Stimulated activated naive CD8-positive, alpha-beta T cell treated with anti-CD3 and anti-CD28 coated beads, Interleukin-15, amount 100 ng/mL, for 72 hours (primary cell): ENCODE measurements around the gene BSND.

Experiments
- ATAC-seq: fragments of 150-1000 bp; cut with Tn5 transposase; 2 replicates; pipeline ENCODE4 v1.10.0; 2021; ENCODE audit warnings: mild to moderate bottlenecking, moderate library complexity
- DNase-seq, 2 donors: peaks; one replicate each; pipeline ENCODE4 v3.0.0; 2021 to 2022
- H3K27ac Mint-ChIP-seq, 2 donors: one replicate each; pipeline ENCODE4 v1.8.0; 2022; ENCODE audit warnings: mild to moderate bottlenecking in 2 of 2, mixed read lengths in 2 of 2, moderate library complexity in 2 of 2
- H3K27me3 Mint-ChIP-seq: one replicate; pipeline ENCODE4 v1.8.0; 2022; ENCODE audit warnings: mixed read lengths
- H3K4me1 Mint-ChIP-seq: one replicate; pipeline ENCODE4 v1.8.0; 2022; ENCODE audit warnings: mild to moderate bottlenecking, mixed read lengths
- H3K4me3 Mint-ChIP-seq, 2 donors: one replicate each; pipeline ENCODE4 v1.8.0; 2022; ENCODE audit warnings: mild to moderate bottlenecking in 2 of 2, mixed read lengths in 2 of 2, moderate library complexity in 1 of 2
- H3K9me3 Mint-ChIP-seq, 2 donors: one replicate each; pipeline ENCODE4 v1.8.0; 2022; ENCODE audit warnings: mixed read lengths in 2 of 2

The BSND gene

GRCh38 chr1:54969879-54970278, 28.9 kb upstream of the BSND start:
- peaks cover 49% of the 10 kb centered on the region for H3K27me3 Mint-ChIP-seq
- DNase-seq (no peak), ATAC-seq (no peak)
- H3K4me1 Mint-ChIP-seq, result peaks cover 14% of the 10 kb centered on the region
- H3K27ac Mint-ChIP-seq, result no peak overlapping the region
- no peak overlapping the region for H3K4me3 Mint-ChIP-seq
- H3K9me3 Mint-ChIP-seq, result no peaks in the 10 kb centered on the region

GRCh38 chr1:54970901-54971300, 27.8 kb upstream of the BSND start:
- peaks cover 49% of the 10 kb centered on the region for H3K27me3 Mint-ChIP-seq
- ATAC-seq, result no peak
- peaks cover 12% of the 10 kb centered on the region for H3K4me1 Mint-ChIP-seq
- DNase-seq, result no peak
- H3K4me3 Mint-ChIP-seq, result no peak overlapping the region
- H3K27ac Mint-ChIP-seq, result no peak overlapping the region
- no peaks in the 10 kb centered on the region for H3K9me3 Mint-ChIP-seq

- no peak overlapping the region for H3K27ac Mint-ChIP-seq
- DNase-seq (no peak), ATAC-seq (peak; percentile 42)
- no peaks in the 10 kb centered on the region for H3K9me3 Mint-ChIP-seq
- H3K4me1 Mint-ChIP-seq, result peaks cover 7% of the 10 kb centered on the region
- no peak overlapping the region for H3K4me3 Mint-ChIP-seq
- peaks cover 45% of the 10 kb centered on the region for H3K27me3 Mint-ChIP-seq
Observed at GRCh38 chr1:54971317-54971791, 27.4 kb upstream of the BSND start.

GRCh38 chr1:54972436-54972835, 26.3 kb upstream of the BSND start:
- H3K4me3 Mint-ChIP-seq, result no peak overlapping the region
- H3K4me1 Mint-ChIP-seq, result peaks cover 7% of the 10 kb centered on the region
- ATAC-seq, result no peak
- DNase-seq, result no peak
- H3K27me3 Mint-ChIP-seq, result peaks cover 34% of the 10 kb centered on the region
- H3K9me3 Mint-ChIP-seq, result no peaks in the 10 kb centered on the region
- no peak overlapping the region for H3K27ac Mint-ChIP-seq

- Mint-ChIP-seq H3K27ac (no peak overlapping the region), H3K9me3 (no peaks in the 10 kb centered on the region), H3K4me3 (no peak overlapping the region), H3K4me1 (peaks cover 7% of the 10 kb centered on the region), H3K27me3 (peaks cover 41% of the 10 kb centered on the region)
- no peak for DNase-seq
- no peak for ATAC-seq
Observed at GRCh38 chr1:54973205-54973921, 25.4 kb upstream of the BSND start.

GRCh38 chr1:54975356-54976108, 23.2 kb upstream of the BSND start:
- Mint-ChIP-seq H3K27ac (no peak overlapping the region), H3K4me3 (no peak overlapping the region), H3K9me3 (no peaks in the 10 kb centered on the region), H3K27me3 (peaks cover 49% of the 10 kb centered on the region), H3K4me1 (peaks cover 7% of the 10 kb centered on the region)
- DNase-seq, result no peak
- ATAC-seq, result no peak

- no peaks in the 10 kb centered on the region for H3K9me3 Mint-ChIP-seq
- H3K4me1 Mint-ChIP-seq, result no peaks in the 10 kb centered on the region
- H3K4me3 Mint-ChIP-seq, result no peak overlapping the region
- no peak for ATAC-seq
- peak overlapping the region in 1 of 2 donors; percentile 67 for H3K27ac Mint-ChIP-seq
- DNase-seq, result no peak
- peaks cover 60% of the 10 kb centered on the region for H3K27me3 Mint-ChIP-seq
Observed at GRCh38 chr1:54976747-54977146, 22.0 kb upstream of the BSND start.

- Mint-ChIP-seq H3K27me3 (peaks cover 64% of the 10 kb centered on the region), H3K9me3 (no peaks in the 10 kb centered on the region), H3K27ac (no peak overlapping the region), H3K4me3 (no peak overlapping the region), H3K4me1 (no peaks in the 10 kb centered on the region)
- ATAC-seq, result no peak
- DNase-seq, result no peak
Observed at GRCh38 chr1:54977533-54978297, 21.0 kb upstream of the BSND start.

- ATAC-seq (no peak), DNase-seq (no peak)
- H3K27ac Mint-ChIP-seq, result no peak overlapping the region
- no peaks in the 10 kb centered on the region for H3K4me1 Mint-ChIP-seq
- no peak overlapping the region for H3K4me3 Mint-ChIP-seq
- H3K9me3 Mint-ChIP-seq, result no peaks in the 10 kb centered on the region
- peaks cover 64% of the 10 kb centered on the region for H3K27me3 Mint-ChIP-seq
Observed at GRCh38 chr1:54978528-54979326, 20.0 kb upstream of the BSND start.

GRCh38 chr1:54979327-54979891, 19.3 kb upstream of the BSND start:
- ATAC-seq (no peak), DNase-seq (no peak)
- H3K4me3 Mint-ChIP-seq, result no peak overlapping the region
- H3K27ac Mint-ChIP-seq, result no peak overlapping the region
- no peaks in the 10 kb centered on the region for H3K9me3 Mint-ChIP-seq
- no peaks in the 10 kb centered on the region for H3K4me1 Mint-ChIP-seq
- peaks cover 64% of the 10 kb centered on the region for H3K27me3 Mint-ChIP-seq

- no peak for DNase-seq
- no peaks in the 10 kb centered on the region for H3K9me3 Mint-ChIP-seq
- ATAC-seq, result no peak
- H3K27me3 Mint-ChIP-seq, result peaks cover 60% of the 10 kb centered on the region
- no peaks in the 10 kb centered on the region for H3K4me1 Mint-ChIP-seq
- no peak overlapping the region for H3K4me3 Mint-ChIP-seq
- H3K27ac Mint-ChIP-seq, result no peak overlapping the region
Observed at GRCh38 chr1:54980046-54980527, 18.6 kb upstream of the BSND start.

- peak; percentile 50 for ATAC-seq
Observed at GRCh38 chr1:54980528-54981241, 18.0 kb upstream of the BSND start, which contains the start of gene TMEM61. Gene TMEM61, plus strand, starts transcription at chr1:54980628. Its CDS starts 438 bp downstream, at chr1:54981066.

GRCh38 chr1:54981466-54981865, 17.3 kb upstream of the BSND start:
- no peaks in the 10 kb centered on the region for H3K9me3 Mint-ChIP-seq
- ATAC-seq (no peak), DNase-seq (no peak)
- no peak overlapping the region for H3K27ac Mint-ChIP-seq
- H3K27me3 Mint-ChIP-seq, result peaks cover 72% of the 10 kb centered on the region
- no peak overlapping the region for H3K4me3 Mint-ChIP-seq
- H3K4me1 Mint-ChIP-seq, result no peaks in the 10 kb centered on the region

More at GRCh38 chr1:54980528-54981241, 18.0 kb upstream of the BSND start, which contains the start of gene TMEM61:
- no peak within 1 kb of the TSS for H3K27ac Mint-ChIP-seq
- no peaks in the 10 kb centered on the region for H3K4me1 Mint-ChIP-seq
- no peak for DNase-seq
- peaks cover 66% of the 10 kb centered on the region for H3K27me3 Mint-ChIP-seq
- no peak within 1 kb of the TSS for H3K4me3 Mint-ChIP-seq
- no peaks in the 10 kb centered on the region for H3K9me3 Mint-ChIP-seq

- H3K27me3 Mint-ChIP-seq, result peaks cover 70% of the 10 kb centered on the region
- H3K27ac Mint-ChIP-seq, result no peak overlapping the region
- no peaks in the 10 kb centered on the region for H3K4me1 Mint-ChIP-seq
- ATAC-seq (no peak), DNase-seq (no peak)
- no peak overlapping the region for H3K4me3 Mint-ChIP-seq
- no peaks in the 10 kb centered on the region for H3K9me3 Mint-ChIP-seq
Observed at GRCh38 chr1:54982739-54983138, 16.0 kb upstream of the BSND start.
